Measurements from ENCODE around the gene MERTK.

MERTK gene

GRCh38 chr2:112005406-112006075, 107.1 kb downstream of the MERTK start:
- H3K4me1 ChIP-seq = peaks cover 10 to 99% (median 55%) of the 10 kb centered on the region in 10 experiments; a peak in 19 of 20 replicates
- no peak overlapping the region for H3K4me3 ChIP-seq
- peak overlapping the region in 4 of 11 experiments; percentile 51 to 74 (median 66); a peak in 6 of 22 replicates for H3K9ac ChIP-seq
- no peaks in the 10 kb centered on the region for H3K27me3 ChIP-seq
- H3K9me3 ChIP-seq (replicated peaks in 1 of 11) = peaks cover 0 to 13% (median 0%) of the 10 kb centered on the region in 11 experiments; a peak in 1 of 22 replicates
- H3K4me2 ChIP-seq = peak overlapping the region in 9 of 11 experiments; percentile 36 to 91 (median 83); a peak in 15 of 22 replicates
- no peaks in the 10 kb centered on the region for H4K20me1 ChIP-seq
- H3K27ac ChIP-seq = peak overlapping the region in 7 of 11 experiments; percentile 55 to 91 (median 78); a peak in 12 of 22 replicates
- peaks cover 0 to 68% (median 0%) of the 10 kb centered on the region in 11 experiments; a peak in 6 of 22 replicates for H3K36me3 ChIP-seq
- TF ChIP-seq Cebpa-rat (IDR thresholded peaks at IDR 0.05) = no peak

DNA sequence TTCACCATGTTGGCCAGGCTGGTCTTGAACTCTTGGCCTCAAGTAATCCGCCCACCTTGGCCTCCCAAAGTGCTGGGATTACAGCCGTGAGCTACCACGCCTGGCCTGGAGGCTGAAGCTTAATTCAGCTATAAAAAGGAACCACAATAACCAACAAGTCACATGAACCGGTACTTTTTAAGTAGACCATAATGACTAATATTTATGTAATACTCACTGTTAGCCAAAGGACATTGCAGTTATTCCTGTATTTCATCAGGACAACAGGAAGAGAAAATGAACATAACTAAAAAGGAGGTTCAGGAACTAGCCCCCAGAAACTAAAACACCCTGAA, 107.6 kb downstream of the MERTK start:
- peaks cover 0 to 13% (median 0%) of the 10 kb centered on the region in 11 experiments; a peak in 1 of 22 replicates for H3K9me3 ChIP-seq (replicated peaks in 1 of 11)
- 0 out of 22 replicates have a peak, but pooled peaks of 1 of the 11 experiments have one; percentile 24 for TF ChIP-seq Cebpa-rat (IDR thresholded peaks at IDR 0.05)
- H3K27ac ChIP-seq = peak overlapping the region in 6 of 11 experiments; percentile 73 to 91 (median 81); a peak in 11 of 22 replicates
- peaks cover 10 to 99% (median 53%) of the 10 kb centered on the region in 10 experiments; a peak in 19 of 20 replicates for H3K4me1 ChIP-seq
- H3K9ac ChIP-seq = peak overlapping the region in 4 of 11 experiments; percentile 51 to 74 (median 56); a peak in 6 of 22 replicates
- no peaks in the 10 kb centered on the region for H4K20me1 ChIP-seq
- no peaks in the 10 kb centered on the region for H3K27me3 ChIP-seq
- peak overlapping the region in 7 of 11 experiments; percentile 60 to 91 (median 84); a peak in 14 of 22 replicates for H3K4me2 ChIP-seq
- peaks cover 0 to 71% (median 0%) of the 10 kb centered on the region in 11 experiments; a peak in 6 of 22 replicates for H3K36me3 ChIP-seq
- H3K4me3 ChIP-seq = no peak overlapping the region

DNA sequence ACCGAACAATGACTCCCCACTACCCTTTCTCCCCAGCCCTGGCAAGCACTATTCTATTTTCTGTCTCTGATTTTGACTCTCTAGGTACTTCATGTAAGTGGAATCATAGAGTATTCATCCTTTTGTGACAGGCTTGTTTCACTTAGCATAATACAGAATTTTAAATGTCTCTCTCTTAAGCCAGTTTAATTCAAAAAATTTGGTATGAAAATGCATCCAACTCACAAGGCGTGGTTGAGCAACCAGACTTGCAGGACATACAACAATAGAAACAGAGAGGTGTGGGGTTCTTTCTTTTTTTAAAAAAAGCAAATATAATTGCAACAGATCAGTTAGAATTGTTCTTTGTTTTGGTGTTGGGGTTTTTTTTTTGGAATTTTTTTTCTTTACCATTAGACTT, 109.1 kb downstream of the MERTK start:
- H3K27ac ChIP-seq = peak overlapping the region in 2 of 11 experiments; percentile 84 to 91; a peak in 3 of 22 replicates
- no peaks in the 10 kb centered on the region for H3K27me3 ChIP-seq
- peaks cover 0 to 13% (median 0%) of the 10 kb centered on the region in 11 experiments; a peak in 1 of 22 replicates for H3K9me3 ChIP-seq (replicated peaks in 1 of 11)
- no peak overlapping the region for H3K4me3 ChIP-seq
- peak overlapping the region in 4 of 11 experiments; percentile 83 to 91 (median 88); a peak in 8 of 22 replicates for H3K4me2 ChIP-seq
- H3K36me3 ChIP-seq = peaks cover 0 to 82% (median 0%) of the 10 kb centered on the region in 11 experiments; a peak in 6 of 22 replicates
- H3K9ac ChIP-seq = no peak overlapping the region
- H3K4me1 ChIP-seq = peaks cover 10 to 100% (median 40%) of the 10 kb centered on the region in 10 experiments; a peak in 19 of 20 replicates
- H4K20me1 ChIP-seq = no peaks in the 10 kb centered on the region
- no peak for TF ChIP-seq Cebpa-rat (IDR thresholded peaks at IDR 0.05)

GRCh38 chr2:112008910-112009485, 110.6 kb downstream of the MERTK start:
- Histone ChIP-seq H3K36me3 (peaks cover 0 to 87% (median 0%) of the 10 kb centered on the region in 11 experiments; a peak in 6 of 22 replicates), H3K9me3 (replicated peaks in 1 of 11) (peaks cover 0 to 13% (median 0%) of the 10 kb centered on the region in 11 experiments; a peak in 1 of 22 replicates), H3K27me3 (no peaks in the 10 kb centered on the region), H4K20me1 (no peaks in the 10 kb centered on the region), H3K27ac (peak overlapping the region in 1 of 11 experiments; percentile 91; a peak in 1 of 22 replicates), H3K4me3 (no peak overlapping the region), H3K9ac (no peak overlapping the region), H3K4me2 (peak overlapping the region in 3 of 11 experiments; percentile 38 to 91 (median 83); a peak in 5 of 22 replicates), H3K4me1 (peaks cover 10 to 85% (median 31%) of the 10 kb centered on the region in 10 experiments; a peak in 19 of 20 replicates)
- no peak for TF ChIP-seq Cebpa-rat (IDR thresholded peaks at IDR 0.05)

DNA sequence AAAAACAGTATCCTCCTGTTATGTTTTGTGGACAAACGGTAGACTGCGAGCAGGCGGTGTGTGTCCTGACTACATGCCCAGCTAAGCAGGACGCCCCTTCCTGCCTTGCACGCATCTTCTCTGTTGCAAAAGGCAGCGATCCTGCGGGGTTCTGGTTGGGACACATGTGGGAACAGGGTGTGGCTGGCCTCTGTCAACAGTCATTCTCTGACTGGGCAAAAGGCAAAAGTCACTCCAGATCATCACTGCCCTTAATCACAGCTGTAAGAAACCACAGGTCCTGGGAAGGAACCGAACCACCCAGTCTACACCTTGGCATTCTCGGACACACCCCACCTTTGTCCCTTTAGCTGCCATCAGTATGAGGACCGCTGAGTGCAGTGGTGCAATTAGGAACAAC, 112.3 kb downstream of the MERTK start:
- Histone ChIP-seq H3K36me3 (peaks cover 0 to 94% (median 0%) of the 10 kb centered on the region in 11 experiments; a peak in 6 of 22 replicates), H3K4me1 (peaks cover 0 to 68% (median 14%) of the 10 kb centered on the region in 10 experiments; a peak in 14 of 20 replicates), H3K4me2 (peak overlapping the region in 5 of 11 experiments; percentile 36 to 91 (median 49); a peak in 9 of 22 replicates), H4K20me1 (no peaks in the 10 kb centered on the region), H3K9ac (peak overlapping the region in 1 of 11 experiments; percentile 38; a peak in 2 of 22 replicates), H3K9me3 (replicated peaks in 1 of 11) (peaks cover 0 to 23% (median 0%) of the 10 kb centered on the region in 11 experiments; a peak in 2 of 22 replicates), H3K4me3 (no peak overlapping the region), H3K27me3 (no peaks in the 10 kb centered on the region), H3K27ac (peak overlapping the region in 4 of 11 experiments; percentile 39 to 73 (median 55); a peak in 8 of 22 replicates)
- TF ChIP-seq Cebpa-rat (IDR thresholded peaks at IDR 0.05) = peak in 2 of 11 experiments; percentile 15 to 58; a peak in 2 of 22 replicates

- TF ChIP-seq Cebpa-rat (IDR thresholded peaks at IDR 0.05) = no peak
- Histone ChIP-seq H3K4me1 (peaks cover 0 to 67% (median 5%) of the 10 kb centered on the region in 10 experiments; a peak in 9 of 20 replicates), H3K9ac (no peak overlapping the region), H3K27me3 (no peaks in the 10 kb centered on the region), H4K20me1 (no peaks in the 10 kb centered on the region), H3K4me3 (no peak overlapping the region), H3K27ac (peak overlapping the region in 2 of 11 experiments; percentile 4 to 73; a peak in 1 of 22 replicates), H3K4me2 (peak overlapping the region in 1 of 11 experiments; percentile 91; a peak in 1 of 22 replicates), H3K9me3 (replicated peaks in 1 of 11) (peaks cover 0 to 25% (median 0%) of the 10 kb centered on the region in 11 experiments; a peak in 7 of 22 replicates), H3K36me3 (peaks cover 0 to 99% (median 0%) of the 10 kb centered on the region in 11 experiments; a peak in 6 of 22 replicates)
These were observed 114.1 kb downstream of the MERTK start for GRCh38 chr2:112012556-112012955.

DNA sequence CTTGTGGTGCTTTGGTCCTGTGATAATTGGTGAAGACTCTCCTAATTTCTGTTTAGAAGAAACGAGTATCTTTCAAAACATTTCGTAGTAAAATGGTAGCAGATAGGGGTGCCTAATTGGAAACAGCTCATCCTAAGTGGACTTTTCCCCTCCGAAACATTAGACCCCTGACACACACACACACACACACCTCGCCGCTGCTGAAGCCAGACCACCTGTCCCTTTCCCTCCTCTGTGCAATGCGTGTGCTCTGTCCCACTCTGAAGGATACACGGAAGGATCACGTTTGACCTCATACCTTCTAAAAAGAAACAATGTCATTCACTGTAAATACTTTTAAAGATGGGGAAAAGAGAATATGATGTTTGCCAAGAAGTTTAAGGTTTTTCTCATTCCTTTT, 120.4 kb downstream of the MERTK start:
- no peak for TF ChIP-seq Cebpa-rat (IDR thresholded peaks at IDR 0.05)
- H3K27ac ChIP-seq = no peak overlapping the region
- no peak overlapping the region for H3K9ac ChIP-seq
- H3K4me3 ChIP-seq = no peak overlapping the region
- H3K4me2 ChIP-seq = peak overlapping the region in 1 of 11 experiments; percentile 82; a peak in 3 of 22 replicates
- no peaks in the 10 kb centered on the region for H4K20me1 ChIP-seq
- peaks cover 0 to 28% (median 0%) of the 10 kb centered on the region in 11 experiments; a peak in 7 of 22 replicates for H3K9me3 ChIP-seq (replicated peaks in 1 of 11)
- peaks cover 0 to 94% (median 0%) of the 10 kb centered on the region in 11 experiments; a peak in 6 of 22 replicates for H3K36me3 ChIP-seq
- H3K4me1 ChIP-seq = peaks cover 0 to 84% (median 0%) of the 10 kb centered on the region in 10 experiments; a peak in 8 of 20 replicates
- H3K27me3 ChIP-seq = no peaks in the 10 kb centered on the region

GRCh38 chr2:112019569-112019982, 121.2 kb downstream of the MERTK start:
- Histone ChIP-seq H3K4me1 (peaks cover 0 to 91% (median 0%) of the 10 kb centered on the region in 10 experiments; a peak in 8 of 20 replicates), H3K27ac (no peak overlapping the region), H3K36me3 (peaks cover 0 to 86% (median 0%) of the 10 kb centered on the region in 11 experiments; a peak in 6 of 22 replicates), H3K4me3 (no peak overlapping the region), H3K9me3 (replicated peaks in 1 of 11) (peaks cover 0 to 26% (median 0%) of the 10 kb centered on the region in 11 experiments; a peak in 7 of 22 replicates), H3K27me3 (no peaks in the 10 kb centered on the region), H3K9ac (no peak overlapping the region), H4K20me1 (no peaks in the 10 kb centered on the region), H3K4me2 (peak overlapping the region in 2 of 11 experiments; percentile 82 to 92; a peak in 4 of 22 replicates)
- no peak for TF ChIP-seq Cebpa-rat (IDR thresholded peaks at IDR 0.05)
